Spleen (tissue), 7 donors: ENCODE results near the gene EP400.

ENCODE experiments used
- POLR2A ChIP-seq, 3 donors: fragments of 450-650 bp; IDR thresholded peaks; one replicate each; pipeline ENCODE4 v1.5.1; 2017; ENCODE audit warnings: antibody characterized with exemption in 3 of 3, mild to moderate bottlenecking in 1 of 3
- POLR2AphosphoS5 ChIP-seq, 3 donors: sonication (generic); formaldehyde crosslinking; IDR thresholded peaks; one replicate each; pipeline ENCODE4 v1.5.1; 2017; ENCODE audit warnings: antibody characterized with exemption in 3 of 3
- TF ChIP-seq, protein P1 (sequence below), 11 experiments: fragments of 200-600 bp in 7 of 11; fragments of 450-650 bp in 4 of 11; sonication (generic) in 4 of 11; IDR thresholded peaks in 8 of 11; conservative IDR thresholded peaks in 3 of 11; 1 replicate in 7 of 11; 2 replicates in 4 of 11; pipeline versions ENCODE4 v1.4.0 to v1.8.0; 2016 to 2021; ENCODE audit warnings: antibody characterized with exemption in 11 of 11, inconsistent platforms in 4 of 11, mild to moderate bottlenecking in 1 of 11
- donor health status: DM: no; HTN: no; CAD: no; lungs with moderate emphysema.
- donor health status: DM: no; HTN: no; CAD: no.
- donor health status: DM: no; HTN: no; CAD: no.

DNA sequence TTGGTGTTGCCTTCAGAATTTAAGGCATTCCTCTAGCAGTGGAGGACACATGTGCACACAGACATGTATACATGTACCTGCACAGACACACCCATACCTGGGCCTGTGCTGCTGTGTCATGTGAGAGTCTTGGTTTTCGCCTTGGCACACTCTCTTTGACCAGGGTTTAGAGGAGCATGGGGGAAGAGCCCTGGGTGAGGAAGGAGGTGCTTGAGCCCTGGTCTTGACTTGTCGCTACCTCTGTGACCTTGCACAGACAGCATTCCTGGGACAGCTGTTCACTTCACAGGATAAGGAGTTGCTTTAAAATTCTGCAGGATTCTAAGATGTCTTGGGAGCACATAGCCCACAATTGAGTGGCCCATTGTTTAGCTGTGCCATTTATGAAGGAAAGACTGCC lies 99.7 kb downstream of the EP400 start:
- TF ChIP-seq, protein P1, sequence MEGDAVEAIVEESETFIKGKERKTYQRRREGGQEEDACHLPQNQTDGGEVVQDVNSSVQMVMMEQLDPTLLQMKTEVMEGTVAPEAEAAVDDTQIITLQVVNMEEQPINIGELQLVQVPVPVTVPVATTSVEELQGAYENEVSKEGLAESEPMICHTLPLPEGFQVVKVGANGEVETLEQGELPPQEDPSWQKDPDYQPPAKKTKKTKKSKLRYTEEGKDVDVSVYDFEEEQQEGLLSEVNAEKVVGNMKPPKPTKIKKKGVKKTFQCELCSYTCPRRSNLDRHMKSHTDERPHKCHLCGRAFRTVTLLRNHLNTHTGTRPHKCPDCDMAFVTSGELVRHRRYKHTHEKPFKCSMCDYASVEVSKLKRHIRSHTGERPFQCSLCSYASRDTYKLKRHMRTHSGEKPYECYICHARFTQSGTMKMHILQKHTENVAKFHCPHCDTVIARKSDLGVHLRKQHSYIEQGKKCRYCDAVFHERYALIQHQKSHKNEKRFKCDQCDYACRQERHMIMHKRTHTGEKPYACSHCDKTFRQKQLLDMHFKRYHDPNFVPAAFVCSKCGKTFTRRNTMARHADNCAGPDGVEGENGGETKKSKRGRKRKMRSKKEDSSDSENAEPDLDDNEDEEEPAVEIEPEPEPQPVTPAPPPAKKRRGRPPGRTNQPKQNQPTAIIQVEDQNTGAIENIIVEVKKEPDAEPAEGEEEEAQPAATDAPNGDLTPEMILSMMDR (IDR thresholded peaks at IDR 0.05 in 8 of 11, conservative IDR thresholded peaks at IDR 0.05 in 3 of 11) = no peak
- TF ChIP-seq POLR2AphosphoS5 (IDR thresholded peaks at IDR 0.05) (no peak), POLR2A (IDR thresholded peaks at IDR 0.05) (no peak)
